ENCODE results near the gene AGBL5.
A peak's percentile ranks its signal among the peaks of the same experiment; 100 is the strongest.

AGBL5 gene

GRCh38 chr2:27059141-27059820, 7.8 kb downstream of the AGBL5 start:
- Histone ChIP-seq H3K4me1 (ENCODE audit: insufficient read depth, low read length) (no peaks in the 10 kb centered on the region), H3K9ac (ENCODE audit: low read length) (no peak overlapping the region), H3K27me3 (ENCODE audit: control insufficient read depth in 1 of 2, insufficient read depth in 2 of 2, low read length in 2 of 2) (no peaks in the 10 kb centered on the region), H3K36me3 (ENCODE audit: insufficient read depth, low read length) (peaks cover 63% of the 10 kb centered on the region), H3K9me3 (ENCODE audit: low read length) (no peaks in the 10 kb centered on the region), H3K4me3 (ENCODE audit: low read depth in 1 of 2, low read length in 2 of 2) (no peak overlapping the region), H3K27ac (ENCODE audit: low read depth, low read length) (no peak overlapping the region)

GRCh38 chr2:27060323-27060722, 8.9 kb downstream of the AGBL5 start:
- Histone ChIP-seq H3K27me3 (ENCODE audit: control insufficient read depth in 1 of 2, insufficient read depth in 2 of 2, low read length in 2 of 2) (no peaks in the 10 kb centered on the region), H3K4me3 (ENCODE audit: low read depth in 1 of 2, low read length in 2 of 2) (no peak overlapping the region), H3K36me3 (ENCODE audit: insufficient read depth, low read length) (peaks cover 55% of the 10 kb centered on the region), H3K4me1 (ENCODE audit: insufficient read depth, low read length) (no peaks in the 10 kb centered on the region), H3K9me3 (ENCODE audit: low read length) (no peaks in the 10 kb centered on the region), H3K9ac (ENCODE audit: low read length) (no peak overlapping the region), H3K27ac (ENCODE audit: low read depth, low read length) (no peak overlapping the region)

GRCh38 chr2:27065128-27065527, 13.7 kb downstream of the AGBL5 start:
- Histone ChIP-seq H3K4me3 (ENCODE audit: low read depth in 1 of 2, low read length in 2 of 2) (no peak overlapping the region), H3K4me1 (ENCODE audit: insufficient read depth, low read length) (peaks cover 21% of the 10 kb centered on the region), H3K36me3 (ENCODE audit: insufficient read depth, low read length) (peaks cover 53% of the 10 kb centered on the region), H3K9ac (ENCODE audit: low read length) (no peak overlapping the region), H3K9me3 (ENCODE audit: low read length) (no peaks in the 10 kb centered on the region), H3K27ac (ENCODE audit: low read depth, low read length) (no peak overlapping the region), H3K27me3 (ENCODE audit: control insufficient read depth in 1 of 2, insufficient read depth in 2 of 2, low read length in 2 of 2) (no peaks in the 10 kb centered on the region)

GRCh38 chr2:27067385-27067784, 15.9 kb downstream of the AGBL5 start:
- H3K4me3 ChIP-seq (ENCODE audit: low read depth in 1 of 2, low read length in 2 of 2) = no peak overlapping the region
- no peak overlapping the region for H3K9ac ChIP-seq (ENCODE audit: low read length)
- peaks cover 52% of the 10 kb centered on the region for H3K36me3 ChIP-seq (ENCODE audit: insufficient read depth, low read length)
- H3K27me3 ChIP-seq (ENCODE audit: control insufficient read depth in 1 of 2, insufficient read depth in 2 of 2, low read length in 2 of 2) = no peaks in the 10 kb centered on the region
- no peak overlapping the region for H3K27ac ChIP-seq (ENCODE audit: low read depth, low read length)
- peaks cover 29% of the 10 kb centered on the region for H3K4me1 ChIP-seq (ENCODE audit: insufficient read depth, low read length)
- no peaks in the 10 kb centered on the region for H3K9me3 ChIP-seq (ENCODE audit: low read length)

- Histone ChIP-seq H3K4me3 (ENCODE audit: low read depth in 1 of 2, low read length in 2 of 2) (peak overlapping the region in 1 of 2 donors; percentile 90), H3K27ac (ENCODE audit: low read depth, low read length) (no peak overlapping the region), H3K9ac (ENCODE audit: low read length) (peak overlapping the region; percentile 98), H3K36me3 (ENCODE audit: insufficient read depth, low read length) (peaks cover 45% of the 10 kb centered on the region), H3K9me3 (ENCODE audit: low read length) (no peaks in the 10 kb centered on the region), H3K4me1 (ENCODE audit: insufficient read depth, low read length) (peaks cover 47% of the 10 kb centered on the region), H3K27me3 (ENCODE audit: control insufficient read depth in 1 of 2, insufficient read depth in 2 of 2, low read length in 2 of 2) (no peaks in the 10 kb centered on the region)
Measured at GRCh38 chr2:27069436-27069835, 18.0 kb downstream of the AGBL5 start.

- Histone ChIP-seq H3K27me3 (ENCODE audit: control insufficient read depth in 1 of 2, insufficient read depth in 2 of 2, low read length in 2 of 2) (no peaks in the 10 kb centered on the region), H3K4me1 (ENCODE audit: insufficient read depth, low read length) (peaks cover 54% of the 10 kb centered on the region), H3K4me3 (ENCODE audit: low read depth in 1 of 2, low read length in 2 of 2) (peak overlapping the region; percentile 89 to 90), H3K9ac (ENCODE audit: low read length) (peak overlapping the region; percentile 98), H3K27ac (ENCODE audit: low read depth, low read length) (peak overlapping the region; percentile 83), H3K36me3 (ENCODE audit: insufficient read depth, low read length) (peaks cover 45% of the 10 kb centered on the region), H3K9me3 (ENCODE audit: low read length) (no peaks in the 10 kb centered on the region)
Measured at GRCh38 chr2:27069961-27070618, 18.6 kb downstream of the AGBL5 start.

- Histone ChIP-seq H3K4me3 (ENCODE audit: low read depth in 1 of 2, low read length in 2 of 2) (peak overlapping the region; percentile 89 to 90), H3K27me3 (ENCODE audit: control insufficient read depth in 1 of 2, insufficient read depth in 2 of 2, low read length in 2 of 2) (no peaks in the 10 kb centered on the region), H3K4me1 (ENCODE audit: insufficient read depth, low read length) (peaks cover 61% of the 10 kb centered on the region), H3K9ac (ENCODE audit: low read length) (peak overlapping the region; percentile 98), H3K36me3 (ENCODE audit: insufficient read depth, low read length) (peaks cover 38% of the 10 kb centered on the region), H3K9me3 (ENCODE audit: low read length) (no peaks in the 10 kb centered on the region), H3K27ac (ENCODE audit: low read depth, low read length) (peak overlapping the region; percentile 83)
Measured at GRCh38 chr2:27070653-27071276, 19.3 kb downstream of the AGBL5 start.

- H3K36me3 ChIP-seq (ENCODE audit: insufficient read depth, low read length) = peaks cover 32% of the 10 kb centered on the region
- H3K4me1 ChIP-seq (ENCODE audit: insufficient read depth, low read length) = peaks cover 62% of the 10 kb centered on the region
- peak within 1 kb of the TSS; percentile 96 for H3K27ac ChIP-seq (ENCODE audit: low read depth, low read length)
- H3K9me3 ChIP-seq (ENCODE audit: low read length) = no peaks in the 10 kb centered on the region
- H3K9ac ChIP-seq (ENCODE audit: low read length) = peak within 1 kb of the TSS; percentile 98
- no peaks in the 10 kb centered on the region for H3K27me3 ChIP-seq (ENCODE audit: control insufficient read depth in 1 of 2, insufficient read depth in 2 of 2, low read length in 2 of 2)
- H3K4me3 ChIP-seq (ENCODE audit: low read depth in 1 of 2, low read length in 2 of 2) = peak within 1 kb of the TSS; percentile 89 to 90
Measured at GRCh38 chr2:27071277-27071989, 20.0 kb downstream of the AGBL5 start, which contains the start of gene OST4. Gene OST4 (minus strand): TSS chr2:27071654.

GRCh38 chr2:27071990-27072830, 20.7 kb downstream of the AGBL5 start:
- Histone ChIP-seq H3K9ac (ENCODE audit: low read length) (peak overlapping the region; percentile 51), H3K9me3 (ENCODE audit: low read length) (no peaks in the 10 kb centered on the region), H3K27me3 (ENCODE audit: control insufficient read depth in 1 of 2, insufficient read depth in 2 of 2, low read length in 2 of 2) (no peaks in the 10 kb centered on the region), H3K27ac (ENCODE audit: low read depth, low read length) (peak overlapping the region; percentile 96), H3K36me3 (ENCODE audit: insufficient read depth, low read length) (peaks cover 32% of the 10 kb centered on the region), H3K4me3 (ENCODE audit: low read depth in 1 of 2, low read length in 2 of 2) (peak overlapping the region; percentile 68 to 90), H3K4me1 (ENCODE audit: insufficient read depth, low read length) (peaks cover 66% of the 10 kb centered on the region)

GRCh38 chr2:27072920-27073319, 21.5 kb downstream of the AGBL5 start:
- Histone ChIP-seq H3K9me3 (ENCODE audit: low read length) (no peaks in the 10 kb centered on the region), H3K27ac (ENCODE audit: low read depth, low read length) (peak overlapping the region; percentile 96), H3K4me1 (ENCODE audit: insufficient read depth, low read length) (peaks cover 73% of the 10 kb centered on the region), H3K4me3 (ENCODE audit: low read depth in 1 of 2, low read length in 2 of 2) (peak overlapping the region in 1 of 2 donors; percentile 90), H3K9ac (ENCODE audit: low read length) (no peak overlapping the region), H3K27me3 (ENCODE audit: control insufficient read depth in 1 of 2, insufficient read depth in 2 of 2, low read length in 2 of 2) (no peaks in the 10 kb centered on the region), H3K36me3 (ENCODE audit: insufficient read depth, low read length) (peaks cover 26% of the 10 kb centered on the region)

Measured in muscle layer of colon (tissue), 2 donors.